NAMALWA (cell line): ENCODE results near the gene YDJC.
A peak's percentile ranks its signal among the peaks of the same experiment; 100 is the strongest.
"Not testable (repeated sequence)": the region's sequence is repeated elsewhere in the genome, so short reads cannot be mapped to it uniquely, and the experiment has no call there.

ENCODE experiments used
- DNase-seq: peaks from one replicate; pipeline ENCODE4 v3.0.0-alpha.2; 2015; ENCODE audit warnings: low spot score

YDJC gene, protein sequence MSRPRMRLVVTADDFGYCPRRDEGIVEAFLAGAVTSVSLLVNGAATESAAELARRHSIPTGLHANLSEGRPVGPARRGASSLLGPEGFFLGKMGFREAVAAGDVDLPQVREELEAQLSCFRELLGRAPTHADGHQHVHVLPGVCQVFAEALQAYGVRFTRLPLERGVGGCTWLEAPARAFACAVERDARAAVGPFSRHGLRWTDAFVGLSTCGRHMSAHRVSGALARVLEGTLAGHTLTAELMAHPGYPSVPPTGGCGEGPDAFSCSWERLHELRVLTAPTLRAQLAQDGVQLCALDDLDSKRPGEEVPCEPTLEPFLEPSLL

DNA sequence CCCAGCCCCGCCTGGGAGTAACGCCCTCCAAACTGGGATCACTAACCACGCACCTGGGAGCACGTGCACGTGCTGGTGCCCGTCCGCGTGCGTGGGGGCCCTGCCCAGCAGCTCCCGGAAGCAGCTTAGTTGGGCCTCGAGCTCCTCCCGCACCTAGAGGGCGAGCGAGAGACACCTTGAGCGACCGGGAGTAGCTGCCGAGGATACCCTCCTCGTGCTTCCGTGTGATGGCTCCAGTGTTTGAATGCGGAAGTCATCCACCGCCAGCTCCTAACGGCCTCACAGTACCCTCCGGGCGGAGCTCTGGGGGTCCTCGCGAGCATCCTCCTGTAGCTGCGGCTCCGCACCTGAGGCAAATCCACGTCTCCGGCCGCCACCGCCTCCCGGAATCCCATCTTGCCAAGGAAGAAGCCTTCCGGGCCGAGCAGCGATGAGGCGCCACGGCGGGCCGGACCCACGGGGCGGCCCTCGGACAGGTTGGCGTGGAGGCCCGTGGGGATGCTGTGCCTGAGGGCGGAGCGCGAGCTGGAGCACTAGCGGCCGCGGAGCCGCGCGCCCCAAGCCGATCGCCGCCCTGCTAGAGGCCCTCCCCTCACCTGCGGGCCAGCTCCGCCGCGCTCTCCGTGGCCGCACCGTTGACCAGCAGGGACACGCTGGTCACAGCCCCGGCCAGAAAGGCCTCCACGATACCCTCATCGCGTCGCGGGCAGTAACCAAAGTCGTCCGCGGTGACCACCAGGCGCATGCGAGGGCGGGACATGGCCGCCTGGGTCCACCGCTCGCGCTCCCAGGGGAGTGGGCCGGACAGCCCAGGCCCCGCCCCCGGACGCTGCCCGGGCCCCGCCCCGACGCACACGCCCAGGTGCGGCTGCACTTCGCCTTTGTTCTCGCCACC is at the start of gene YDJC:
Gene YDJC (minus strand): TSS at position 768 of the 895 bp plus-strand sequence. CDS start 8 bp downstream, at position 760.
- DNase-seq: peak; percentile 97

DNA sequence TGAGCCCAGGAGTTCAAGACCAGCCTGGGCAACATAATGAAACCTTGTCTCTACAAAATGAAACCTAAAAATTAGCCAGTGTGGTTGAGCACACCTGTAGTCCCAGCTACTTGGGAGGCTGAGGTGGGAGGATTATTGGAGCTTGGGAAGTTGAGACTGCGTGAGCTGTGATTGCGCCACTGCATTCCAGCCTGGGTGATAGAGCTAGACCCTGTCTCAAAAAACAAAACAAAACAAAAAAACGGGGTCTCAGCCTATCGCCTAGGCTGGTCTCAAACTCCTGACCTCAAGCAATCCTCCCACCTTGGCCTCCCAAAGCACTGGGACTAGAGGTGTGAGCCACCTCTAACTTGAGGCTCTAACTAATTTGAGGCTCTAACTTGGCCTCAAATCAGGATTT is 49.6 kb upstream of the YDJC start:
- DNase-seq: no peak

DNA sequence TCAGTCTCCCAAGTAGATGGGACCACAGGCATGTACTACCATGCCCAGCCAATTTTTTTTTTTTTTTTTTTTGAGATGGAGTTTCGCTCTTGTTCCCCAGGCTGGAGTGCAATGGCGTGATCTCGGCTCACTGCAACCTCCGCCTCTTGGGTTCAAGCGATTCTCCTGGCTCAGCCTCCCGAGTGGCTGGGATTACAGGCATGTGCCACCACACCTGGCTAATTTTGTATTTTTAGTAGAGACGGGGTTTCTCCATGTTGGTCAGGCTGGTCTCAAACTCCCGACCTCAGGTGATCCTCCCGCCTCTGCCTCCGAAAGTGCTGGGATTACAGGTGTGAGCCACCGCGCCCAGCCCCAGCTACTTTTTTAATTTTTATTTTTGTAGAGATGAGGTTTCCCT is 49.0 kb upstream of the YDJC start:
- not testable (repeated sequence) for DNase-seq

DNA sequence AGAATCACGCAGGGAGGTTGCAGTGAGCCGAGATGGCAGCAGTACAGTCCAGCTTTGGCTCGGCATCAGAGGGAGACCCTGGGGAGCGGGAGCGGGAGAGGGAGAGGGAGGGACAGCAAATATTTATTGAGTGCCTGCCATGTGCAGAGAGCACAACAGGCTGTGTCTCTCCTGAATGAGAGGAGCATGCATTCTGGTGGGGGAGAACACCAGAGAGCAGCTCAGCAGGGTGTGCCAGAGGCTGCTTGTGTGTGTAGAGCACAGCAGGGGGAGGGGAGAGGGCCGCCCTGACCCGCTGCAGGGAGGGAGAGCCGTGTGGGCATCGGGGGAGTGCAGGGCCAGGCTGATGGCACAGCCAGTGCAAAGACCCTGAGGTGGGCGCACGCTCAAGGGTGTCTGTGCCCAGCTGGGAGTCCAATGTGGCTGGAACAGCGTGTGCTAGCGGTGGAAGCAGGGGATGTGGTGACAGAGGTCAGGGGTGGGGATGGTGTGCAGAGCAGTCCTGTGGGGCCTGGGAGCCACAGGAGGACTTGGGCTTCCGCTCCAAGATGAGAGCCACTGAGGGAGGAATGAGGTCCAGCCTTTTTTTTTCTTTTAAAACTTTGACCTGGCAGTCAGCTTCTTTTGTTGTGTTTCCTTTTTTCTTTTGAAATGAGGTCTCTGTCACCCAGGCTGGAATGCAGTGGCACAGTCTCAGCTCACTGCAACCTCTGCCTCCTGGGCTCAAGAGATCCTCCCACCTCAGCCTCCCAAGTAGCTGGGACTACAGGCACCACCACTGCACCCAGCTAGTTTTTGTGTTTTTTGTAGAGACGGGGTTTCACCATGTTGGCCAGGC is 48.0 kb upstream of the YDJC start:
- DNase-seq: no peak

DNA sequence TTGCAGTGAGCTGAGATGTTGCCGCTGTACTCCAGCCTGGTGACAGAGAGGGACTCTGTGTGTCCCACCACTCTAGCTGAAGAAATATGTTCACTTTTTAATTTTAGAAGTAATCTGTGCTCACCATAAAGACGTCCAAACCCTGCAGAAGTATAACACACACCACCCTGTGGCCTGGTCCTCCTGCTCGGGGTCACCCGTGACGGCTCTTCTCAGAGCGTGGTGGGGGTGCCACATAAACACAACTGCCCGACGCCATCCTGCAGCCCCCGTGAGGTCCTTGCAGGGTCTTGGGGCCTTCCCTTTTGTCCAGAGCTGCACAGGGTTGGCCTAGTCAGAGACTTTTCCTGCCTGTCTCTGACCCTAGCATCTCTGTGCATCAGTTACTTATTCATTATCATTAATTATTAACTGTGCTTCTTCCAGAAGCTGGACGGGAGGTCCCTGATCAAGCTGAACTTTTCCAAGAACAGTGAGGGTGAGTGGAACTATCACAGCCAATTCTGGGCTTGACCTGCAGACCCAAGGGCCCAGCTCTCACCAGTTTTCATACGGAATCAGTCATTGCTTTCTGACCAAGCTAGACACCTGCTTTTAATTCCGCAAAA is 44.9 kb upstream of the YDJC start:
- no peak for DNase-seq

DNA sequence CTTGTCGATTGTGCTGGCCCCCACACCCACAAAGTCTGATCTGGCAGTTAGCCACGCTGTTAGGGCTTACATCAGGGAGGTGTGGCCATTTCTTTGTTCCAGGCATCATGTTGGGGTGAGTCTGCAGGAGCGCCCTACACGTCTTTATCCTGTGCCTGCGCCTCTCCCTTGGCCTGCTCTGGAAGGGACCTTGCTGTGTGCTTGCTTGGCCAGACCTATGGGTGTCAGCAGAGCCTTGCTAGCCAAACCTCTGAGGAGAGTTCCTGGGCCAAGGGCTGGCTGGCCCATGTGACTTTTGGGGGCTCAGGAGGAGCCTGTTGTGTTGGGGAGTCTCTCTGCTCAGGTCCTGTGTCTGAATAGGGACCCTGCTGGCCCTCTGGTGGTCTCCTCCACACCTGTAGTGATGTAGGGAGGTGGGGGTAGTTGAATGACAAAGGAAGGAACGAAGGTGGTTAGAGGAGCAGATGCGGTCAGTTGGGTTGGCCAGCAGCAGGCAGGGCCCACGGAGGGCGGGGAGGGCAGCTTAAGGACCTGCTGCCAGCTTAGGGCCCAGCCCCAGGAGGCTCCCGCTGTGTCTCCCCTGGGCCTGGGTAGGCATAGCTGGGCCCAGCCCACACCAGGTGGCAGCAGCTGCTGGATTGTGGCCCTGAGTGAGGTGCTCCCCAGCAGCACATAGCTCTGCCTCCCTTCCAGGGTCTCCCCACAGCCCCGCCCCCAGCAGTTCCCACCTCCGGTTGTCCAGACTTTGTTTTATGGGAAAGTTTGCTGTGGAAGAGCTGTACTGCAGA is 43.9 kb upstream of the YDJC start:
- no peak for DNase-seq

DNA sequence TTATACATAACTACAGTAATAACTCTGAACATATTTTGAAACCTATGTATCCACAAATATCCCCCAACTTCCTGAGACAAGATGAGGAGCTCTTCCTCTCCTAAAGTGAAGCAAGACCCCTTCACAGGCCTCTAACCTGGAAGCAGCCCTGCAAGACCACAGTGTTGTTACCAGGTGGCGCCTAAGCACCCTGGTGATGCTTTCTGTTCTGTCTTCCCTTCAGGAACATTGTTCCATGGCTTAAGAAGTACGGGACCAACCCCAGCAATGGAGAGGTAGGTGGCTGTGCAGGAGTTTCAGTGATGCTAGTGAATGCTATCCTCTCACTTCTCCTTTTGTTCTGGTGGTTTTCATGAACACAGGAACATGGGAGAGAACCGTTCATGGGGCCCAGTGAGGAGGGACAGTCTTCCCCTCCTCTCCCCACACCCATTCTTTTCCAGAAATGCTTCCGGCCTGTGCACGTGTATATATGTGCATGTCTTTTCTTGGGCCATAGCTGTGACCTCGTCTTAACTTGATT is 42.3 kb upstream of the YDJC start:
- DNase-seq: no peak

DNA sequence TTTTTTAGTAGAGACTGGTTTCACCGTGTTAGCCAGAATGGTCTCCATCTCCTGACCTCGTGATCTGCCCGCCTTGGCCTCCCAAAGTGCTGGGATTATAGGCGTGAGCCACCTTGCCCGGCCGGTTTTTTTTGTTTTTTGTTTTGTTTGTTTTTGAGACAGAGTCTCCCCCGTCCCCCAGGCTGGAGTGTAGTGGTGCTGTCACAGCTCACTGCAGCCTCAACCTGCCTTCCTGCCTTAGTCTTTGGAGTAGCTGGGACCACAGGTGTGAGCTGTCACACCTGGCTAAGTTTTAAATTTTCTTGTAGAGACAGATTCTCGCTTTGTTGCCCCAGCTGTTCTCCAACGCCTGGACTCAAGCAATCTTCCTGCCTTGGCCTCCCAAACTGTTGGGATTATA is 39.2 kb upstream of the YDJC start:
- no peak for DNase-seq

DNA sequence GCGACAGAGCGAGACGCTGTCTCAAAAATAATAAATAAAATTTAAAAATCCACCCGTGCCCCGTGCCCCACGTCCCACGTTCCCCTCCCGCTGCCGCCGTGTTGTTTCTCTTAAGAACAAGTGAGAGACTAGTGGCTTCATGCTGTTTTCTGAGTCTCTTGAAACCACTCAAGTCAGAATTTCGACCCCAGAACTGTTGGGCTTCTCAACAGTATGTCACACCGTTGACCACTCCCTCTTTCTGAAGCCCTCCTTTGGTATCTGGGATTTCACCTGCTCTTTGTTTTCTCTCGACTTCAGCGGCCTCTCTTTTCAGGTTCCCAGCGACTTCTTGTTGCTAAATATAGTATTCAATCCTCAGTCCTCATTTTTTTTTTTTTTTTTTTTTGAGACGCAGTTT is 37.0 kb upstream of the YDJC start:
- no peak for DNase-seq

DNA sequence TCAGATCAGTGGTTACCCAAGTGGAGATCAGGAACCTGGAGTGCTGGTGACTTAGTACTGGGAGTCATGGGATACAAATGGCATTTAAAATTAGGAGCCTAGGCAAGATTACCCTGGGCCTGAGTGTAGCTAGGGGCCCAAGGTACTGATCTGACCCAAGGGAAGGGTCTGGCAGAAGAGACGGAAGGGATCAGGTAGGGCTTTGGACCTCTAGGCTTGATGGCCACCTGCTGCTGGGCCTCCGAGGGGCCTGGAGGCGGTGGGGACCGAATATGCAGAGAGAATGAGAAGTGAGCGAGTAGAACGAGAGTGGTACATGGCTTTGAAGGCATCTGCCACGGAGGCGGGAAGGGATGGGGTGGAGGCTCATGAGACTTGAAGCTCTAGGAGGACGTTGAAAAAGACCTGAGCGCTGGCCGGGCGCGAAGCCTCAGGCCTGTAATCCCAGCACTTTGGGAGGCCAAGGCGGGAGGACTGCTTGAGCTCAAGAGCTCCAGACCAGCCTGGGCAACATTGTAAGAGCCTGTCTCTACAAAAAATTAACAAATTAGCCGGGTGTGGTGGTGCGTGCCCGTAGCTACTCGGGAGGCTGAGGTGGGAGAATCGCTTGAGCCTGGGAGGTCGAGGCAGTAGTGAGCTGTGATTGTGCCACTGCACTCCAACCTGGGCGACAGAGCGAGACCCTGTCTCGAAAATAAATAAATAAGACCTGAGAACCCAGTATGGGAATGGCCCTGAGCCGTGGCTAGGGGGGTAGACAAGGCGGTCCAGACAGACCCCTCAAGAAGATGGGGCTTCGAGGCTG is 35.4 kb upstream of the YDJC start:
- no peak for DNase-seq

DNA sequence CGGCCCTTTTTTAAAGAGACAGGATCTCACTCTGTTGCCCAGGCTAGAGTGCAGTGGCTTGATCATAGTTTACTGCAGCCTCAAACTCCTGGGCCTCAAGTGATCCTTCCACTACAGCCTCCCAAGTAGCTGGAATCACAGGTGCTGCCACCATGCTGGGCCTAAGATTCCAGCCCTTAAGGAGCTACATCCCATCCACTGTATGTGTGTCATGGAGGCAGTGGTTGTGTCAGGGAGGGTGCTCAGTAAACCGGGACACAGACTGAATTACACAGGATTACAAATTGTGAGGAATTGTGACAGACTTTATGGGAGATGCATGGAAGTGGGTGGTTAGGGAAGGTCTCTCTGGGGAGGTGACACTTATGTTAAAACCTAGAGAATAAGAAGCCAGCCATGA is 33.9 kb upstream of the YDJC start:
- no peak for DNase-seq

DNA sequence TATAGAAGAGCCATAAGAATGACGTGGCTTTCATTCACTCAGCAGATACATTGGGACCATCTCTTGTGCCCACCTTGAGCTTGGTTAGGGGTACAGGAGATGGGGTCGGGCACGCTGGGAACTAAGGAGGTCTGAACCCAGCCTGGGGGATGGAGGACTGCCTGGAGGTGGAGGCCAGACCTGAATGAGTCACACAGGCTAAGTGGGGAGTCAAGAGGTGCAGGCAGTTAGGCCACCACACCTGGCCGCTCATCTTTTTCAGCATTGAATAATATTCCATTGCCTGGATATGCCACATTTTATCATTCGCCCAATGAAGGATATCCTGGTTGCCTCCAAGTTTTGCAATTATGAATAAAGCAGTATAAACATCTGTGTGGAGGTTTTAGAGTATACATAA is 32.2 kb upstream of the YDJC start:
- no peak for DNase-seq

DNA sequence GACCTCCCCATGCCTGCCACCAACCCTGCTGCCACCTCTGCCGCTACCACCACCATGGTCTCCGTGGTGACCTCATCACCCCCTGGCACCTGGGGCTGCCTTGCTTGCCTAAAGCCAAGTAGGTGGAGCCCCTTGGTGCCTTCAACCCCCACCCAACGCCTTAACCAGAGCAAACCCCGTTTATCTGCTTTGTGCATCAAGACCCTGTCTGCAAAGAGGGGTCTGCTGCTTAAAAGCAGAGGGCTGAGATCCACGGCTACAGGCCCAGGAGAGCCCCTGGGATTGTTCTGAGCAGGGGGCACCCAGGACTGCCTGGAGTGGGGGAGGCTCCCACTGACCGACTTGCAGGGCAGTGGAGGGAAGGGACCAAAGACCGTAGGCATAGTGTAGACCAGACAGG is 31.1 kb upstream of the YDJC start:
- no peak for DNase-seq

DNA sequence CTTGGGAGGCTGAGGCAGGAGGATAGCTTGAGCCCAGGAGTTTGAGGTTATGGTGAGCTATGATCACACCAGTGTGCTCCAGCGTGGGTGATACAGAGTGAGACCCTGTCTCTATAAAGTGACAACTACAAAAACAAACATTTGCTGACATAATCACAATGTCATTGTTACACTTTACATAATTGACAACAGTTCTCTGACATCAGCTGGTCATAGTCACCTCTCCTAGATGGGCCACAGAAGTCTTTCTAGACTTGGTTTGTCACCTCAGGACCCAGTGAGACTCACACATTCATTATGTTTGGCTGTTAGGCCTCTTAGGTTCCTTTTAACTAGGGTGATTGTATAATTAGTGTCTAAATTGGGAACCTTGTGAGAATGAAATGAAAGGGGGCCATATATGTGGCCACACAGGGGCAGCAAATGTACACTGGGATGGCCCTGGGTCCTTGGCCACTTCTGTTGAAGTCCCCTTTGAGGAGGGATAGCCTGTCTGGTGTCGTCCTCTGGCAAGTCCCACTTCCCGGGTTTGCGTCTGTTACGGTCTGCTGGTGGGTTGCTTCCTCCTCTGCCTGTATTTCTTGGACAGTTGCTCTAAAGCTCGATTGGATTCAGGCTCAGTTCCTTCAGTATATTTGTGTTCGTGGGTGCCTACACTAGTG is 30.2 kb upstream of the YDJC start:
- no peak for DNase-seq

DNA sequence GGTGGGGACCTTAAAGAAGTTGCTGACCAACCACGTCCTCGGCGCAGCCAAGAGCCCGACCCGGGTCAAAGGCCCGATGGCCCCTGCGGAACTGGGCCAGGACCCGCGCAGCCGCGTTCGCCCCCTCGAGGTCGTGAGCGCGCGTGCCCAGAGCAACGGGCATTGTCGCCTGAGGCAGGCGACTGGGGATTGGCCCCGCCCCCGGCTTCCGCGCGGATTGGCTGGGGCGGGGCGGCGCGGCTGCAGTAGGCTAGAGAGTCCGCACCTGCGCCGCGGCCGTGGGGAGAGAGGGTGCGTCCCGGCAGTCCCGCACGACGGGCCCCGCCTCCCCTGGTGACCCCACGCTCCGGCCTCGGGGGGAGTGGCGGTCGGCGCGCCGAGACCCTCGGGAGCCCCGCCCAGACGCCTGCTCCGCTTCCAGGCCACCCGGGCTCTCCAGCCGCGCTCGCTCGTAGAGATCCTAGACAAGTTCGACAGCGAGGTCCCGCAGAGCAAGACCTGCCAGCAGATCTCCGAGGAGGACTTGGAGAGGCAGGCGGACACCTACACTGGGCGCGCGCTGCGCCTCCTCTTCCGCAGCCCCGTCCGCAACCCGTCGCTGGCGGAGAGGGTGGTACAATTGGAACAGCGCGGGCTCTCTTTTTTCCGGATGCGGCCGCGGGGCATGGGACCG is 27.7 kb upstream of the YDJC start:
- DNase-seq: peak; percentile 80

DNA sequence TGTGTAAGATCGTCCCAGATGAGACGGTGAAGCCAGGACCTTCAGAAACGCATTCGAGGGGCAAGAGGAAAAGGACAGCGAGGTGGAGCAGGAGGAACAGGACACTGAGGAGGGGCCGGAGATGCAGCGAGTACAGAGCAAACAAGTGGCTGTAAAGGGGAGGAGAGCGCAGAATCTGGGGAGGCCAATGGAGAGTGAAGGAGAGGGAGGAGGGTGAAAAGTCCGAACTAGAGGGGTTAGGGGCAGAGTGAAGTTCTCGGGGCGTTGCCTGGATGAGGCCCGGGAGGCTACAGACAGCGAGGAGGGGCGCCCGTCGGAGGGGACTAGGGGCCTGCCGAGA is 27.2 kb upstream of the YDJC start:
- DNase-seq: no peak

DNA sequence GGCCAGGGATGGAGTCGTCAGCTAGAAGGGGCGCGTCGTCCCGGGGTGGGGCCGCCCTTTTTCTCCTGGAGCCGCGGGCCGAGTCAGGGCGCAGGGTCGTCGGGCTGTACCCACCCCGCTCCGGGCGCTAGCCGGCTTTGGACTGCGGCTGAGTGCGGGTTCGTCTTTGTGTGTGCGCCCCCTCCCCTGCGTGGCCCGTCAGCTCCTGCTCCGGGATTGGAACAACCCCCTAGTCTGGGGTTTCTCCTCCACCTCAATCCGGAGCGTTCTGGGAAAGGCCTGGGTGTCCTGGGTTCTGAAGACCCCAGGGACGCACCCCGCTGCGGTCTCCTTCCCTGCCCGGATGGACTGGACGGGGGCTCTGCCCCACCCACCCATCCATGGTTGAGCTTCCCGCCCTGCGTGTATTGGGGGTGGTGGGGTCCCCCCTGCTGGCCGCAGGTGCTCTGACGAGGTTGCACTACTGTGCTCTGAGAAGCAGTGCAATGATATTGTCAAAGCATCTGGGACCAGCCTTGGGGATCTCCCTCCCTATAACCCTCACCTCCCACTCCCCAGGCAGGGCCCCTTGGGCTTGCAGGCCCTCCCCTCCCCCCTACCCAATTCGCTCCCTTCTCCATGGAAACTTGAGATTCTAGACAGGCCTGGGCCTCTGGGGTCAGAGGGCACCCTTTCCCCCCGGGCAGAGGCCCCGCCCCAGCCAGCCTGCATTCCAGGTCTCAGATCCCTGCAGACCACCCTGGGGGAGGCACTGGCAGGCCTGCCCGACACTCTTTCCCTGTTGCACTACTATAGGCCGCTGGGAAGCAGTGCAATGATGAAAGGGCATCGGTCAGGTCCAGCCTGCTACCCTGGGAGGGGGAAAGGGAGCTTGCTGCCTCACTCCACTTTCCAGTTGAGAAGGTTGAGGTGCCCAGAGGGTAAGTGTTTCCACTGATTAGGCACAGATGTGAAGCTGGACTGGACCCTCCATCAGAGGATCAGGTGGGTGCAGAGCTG is 23.0 kb upstream of the YDJC start:
- no peak for DNase-seq

DNA sequence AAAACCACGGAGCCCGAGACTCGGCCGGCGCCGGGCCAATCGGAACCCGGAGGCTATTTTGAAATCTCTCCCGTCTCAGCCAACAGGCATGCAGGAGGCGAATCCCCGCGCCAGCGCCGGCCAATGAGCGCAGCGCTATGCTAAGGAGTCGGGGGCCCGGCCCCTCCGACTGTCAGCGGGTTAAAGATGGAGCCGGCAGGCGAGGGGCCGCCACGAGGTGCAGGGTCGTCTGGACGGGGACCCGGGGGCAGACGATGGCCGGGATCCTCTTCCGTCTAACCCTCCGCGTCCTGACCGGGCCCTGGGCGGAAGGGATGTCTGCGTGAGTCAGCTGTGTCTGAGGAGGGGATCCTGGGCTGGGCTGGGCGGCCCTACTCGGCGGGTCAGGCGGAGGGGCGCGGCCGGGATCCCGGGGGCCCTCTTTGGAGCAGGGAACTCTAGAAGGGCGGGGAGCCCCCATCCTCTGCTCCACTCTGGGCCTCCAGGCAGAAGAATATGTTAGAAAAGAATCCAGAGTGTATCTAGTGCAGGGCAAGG is 22.3 kb upstream of the YDJC start:
- DNase-seq: peak; percentile 95
